GM18502 (cell line): ENCODE measurements around the gene MCM5.

Experiments
- ATAC-seq: cut with Tn5 transposase; IDR thresholded peaks from one replicate; pipeline ENCODE4 v1.9.1; 2021; ENCODE audit warnings: mild to moderate bottlenecking; ENCODE audit not compliant: unreplicated experiment, poor library complexity

The MCM5 gene

DNA sequence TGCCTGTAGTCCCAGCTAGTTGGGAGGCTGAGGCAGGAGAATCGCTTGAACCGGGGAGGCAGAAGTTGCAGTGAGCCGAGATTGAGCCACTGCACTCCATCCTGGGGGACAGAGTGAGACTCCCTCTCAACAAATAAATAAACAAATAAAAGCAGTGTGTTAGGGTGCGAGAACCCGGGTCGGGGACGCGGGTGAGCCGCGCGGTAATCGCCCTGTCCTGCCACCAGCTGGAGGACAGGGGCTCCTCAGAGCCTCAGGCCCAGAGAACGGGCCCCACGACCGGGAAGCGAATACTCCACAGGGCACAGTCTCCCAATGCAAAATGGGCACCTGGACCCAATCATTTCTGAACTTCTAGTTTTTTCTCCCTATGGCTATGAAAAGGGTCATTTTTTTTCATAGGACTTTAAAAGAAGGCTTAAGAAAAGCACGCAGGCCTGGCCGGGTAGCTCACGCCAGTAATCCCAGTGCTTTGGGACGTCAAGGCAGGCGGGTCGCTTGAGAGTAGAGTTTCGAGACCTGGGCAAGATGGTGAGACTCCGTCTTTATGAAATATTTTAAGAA lies 744 bp upstream of the MCM5 start:
- no peak for ATAC-seq

DNA sequence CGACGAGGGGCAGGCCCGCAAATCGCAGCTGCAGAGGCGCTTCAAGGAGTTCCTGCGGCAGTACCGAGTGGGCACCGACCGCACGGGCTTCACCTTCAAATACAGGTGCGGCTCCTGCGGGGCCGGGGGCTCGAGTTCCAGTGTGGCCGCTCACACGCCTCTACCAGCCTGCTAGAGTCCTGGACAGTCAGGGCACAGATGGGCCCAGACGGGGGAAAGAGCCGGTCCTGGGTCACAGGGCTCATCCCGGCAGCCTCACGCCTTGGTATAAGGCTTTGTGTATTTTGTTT lies 506 bp downstream of the MCM5 start:
- peak; percentile 3 for ATAC-seq

DNA sequence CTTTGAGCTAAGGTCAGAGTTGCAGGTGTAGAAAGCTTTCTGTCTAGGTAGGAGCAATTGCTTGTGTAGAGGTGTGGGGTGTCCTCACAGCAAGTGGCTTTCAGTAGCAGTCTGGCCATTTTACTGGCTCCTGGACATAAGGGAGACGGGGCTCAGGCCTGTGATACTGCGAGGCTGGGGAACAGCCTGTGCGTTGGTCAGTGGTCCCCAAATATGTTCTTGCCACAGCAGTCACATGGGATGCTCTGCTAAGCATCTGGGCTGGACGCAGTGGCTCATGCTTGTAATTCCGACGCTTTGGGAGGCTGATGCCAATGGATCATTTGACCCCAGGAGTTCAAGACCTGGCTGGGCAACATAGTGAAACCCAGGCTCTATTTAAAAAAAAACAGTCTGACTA lies 1.9 kb downstream of the MCM5 start:
- ATAC-seq = no peak

DNA sequence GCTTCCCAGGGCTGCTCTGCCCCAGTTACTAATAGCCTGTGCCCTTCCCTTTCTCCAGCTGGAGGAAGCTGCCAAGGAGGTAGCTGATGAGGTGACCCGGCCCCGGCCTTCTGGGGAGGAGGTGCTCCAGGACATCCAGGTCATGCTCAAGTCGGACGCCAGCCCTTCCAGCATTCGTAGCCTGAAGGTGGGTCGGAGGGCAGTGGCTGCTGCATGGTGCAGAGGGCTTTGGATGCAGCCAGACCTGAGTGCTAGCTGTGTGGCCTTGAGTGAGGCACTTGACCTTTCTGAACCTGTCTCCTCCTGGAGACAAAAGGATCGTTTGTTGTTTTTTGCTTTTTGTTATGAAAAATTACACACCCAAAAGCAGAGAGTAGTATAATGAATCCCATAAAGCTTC lies 3.4 kb downstream of the MCM5 start:
- ATAC-seq = no peak

DNA sequence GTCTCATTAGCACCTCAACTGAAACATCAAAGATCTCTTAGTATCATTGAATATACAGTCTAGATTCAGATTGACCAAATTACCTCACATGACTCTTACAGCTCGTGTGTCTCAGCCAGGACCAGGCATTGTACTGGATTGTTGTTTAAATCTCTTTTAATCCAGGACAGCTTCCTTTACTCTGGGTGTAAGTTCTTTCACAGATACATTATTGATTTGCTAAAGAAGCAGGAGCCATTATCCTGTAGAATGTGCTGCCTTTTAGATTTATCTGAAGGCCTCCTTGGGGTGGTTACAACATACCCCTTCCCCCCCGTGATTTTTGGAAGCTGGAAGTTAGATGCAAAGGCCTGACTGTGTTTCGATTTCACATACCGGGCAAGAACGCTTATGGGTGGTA lies 4.2 kb downstream of the MCM5 start:
- ATAC-seq = no peak

DNA sequence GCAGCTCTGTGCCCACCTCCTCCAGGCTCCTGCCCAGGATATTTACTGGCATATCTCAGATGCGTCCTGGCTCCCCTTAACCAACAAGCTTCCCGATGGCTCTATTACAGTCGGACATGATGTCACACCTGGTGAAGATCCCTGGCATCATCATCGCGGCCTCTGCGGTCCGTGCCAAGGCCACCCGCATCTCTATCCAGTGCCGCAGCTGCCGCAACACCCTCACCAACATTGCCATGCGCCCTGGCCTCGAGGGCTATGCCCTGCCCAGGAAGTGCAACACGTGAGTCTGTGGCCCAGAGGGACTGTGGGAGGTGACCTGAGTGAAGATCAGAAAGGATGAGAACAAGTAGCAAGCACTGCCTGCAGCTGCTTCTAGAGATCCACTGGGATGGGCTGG lies 6.5 kb downstream of the MCM5 start:
- no peak for ATAC-seq

DNA sequence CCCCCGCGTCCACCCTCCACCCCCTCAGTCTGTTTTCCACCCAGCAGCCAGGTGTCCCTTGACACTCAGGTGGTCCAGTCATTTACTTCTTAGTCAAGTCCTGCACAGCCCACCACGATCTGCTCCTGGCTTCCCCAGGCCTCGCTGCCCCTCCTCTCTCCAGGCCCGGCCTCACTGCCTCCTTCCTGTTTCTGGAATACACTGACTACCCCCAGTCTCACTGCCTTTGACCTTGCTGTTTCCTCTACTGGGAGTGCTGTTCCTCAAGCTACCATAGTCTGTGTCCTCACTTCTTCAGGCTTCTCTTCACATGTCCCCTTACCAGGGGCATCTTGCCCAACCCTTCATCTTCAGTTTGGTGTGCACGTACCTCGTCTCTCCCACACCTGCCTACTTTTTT lies 7.4 kb downstream of the MCM5 start:
- no peak for ATAC-seq

DNA sequence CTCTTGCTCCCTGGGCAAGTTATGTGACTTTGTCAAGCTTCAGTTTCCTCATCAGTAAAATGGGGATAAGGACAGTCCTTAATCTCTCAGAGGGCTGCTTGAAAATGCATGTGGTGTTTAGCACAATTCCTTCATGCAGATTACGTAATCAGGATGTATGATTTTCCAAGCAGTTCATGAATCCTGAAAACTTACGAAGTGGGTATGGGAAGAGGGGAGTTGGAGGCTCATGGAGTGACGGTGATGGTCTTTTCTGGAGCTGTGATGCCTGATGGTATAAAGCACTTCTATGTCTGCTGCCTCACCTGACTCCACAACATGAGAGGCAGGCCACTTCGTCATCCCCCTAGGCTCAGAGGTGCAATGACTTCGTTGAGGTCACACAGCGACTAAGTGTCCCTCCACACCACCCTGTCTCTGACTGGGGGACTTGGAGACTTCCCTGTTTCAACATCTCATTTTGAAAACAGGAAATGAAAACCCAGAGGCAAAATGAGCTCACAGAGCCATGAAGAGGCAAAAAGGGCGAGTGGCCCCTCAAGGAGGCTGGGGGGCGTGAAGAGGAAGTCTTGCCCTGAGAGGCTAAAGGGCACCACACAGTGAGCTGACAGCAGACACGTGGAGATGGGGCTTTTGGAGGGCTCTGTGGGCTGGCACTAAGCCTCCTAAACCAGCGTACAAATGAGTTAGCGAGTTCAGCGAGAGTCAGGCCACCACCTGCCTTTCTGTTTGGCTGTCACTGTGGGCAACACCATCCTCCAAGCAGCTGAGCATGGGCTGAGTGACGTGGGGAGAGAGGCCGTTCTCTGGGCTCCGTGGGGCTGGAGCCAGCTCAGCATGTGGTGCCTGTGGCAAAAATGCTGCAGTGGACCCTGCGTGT lies 10.1 kb downstream of the MCM5 start:
- ATAC-seq = peak; percentile 65

DNA sequence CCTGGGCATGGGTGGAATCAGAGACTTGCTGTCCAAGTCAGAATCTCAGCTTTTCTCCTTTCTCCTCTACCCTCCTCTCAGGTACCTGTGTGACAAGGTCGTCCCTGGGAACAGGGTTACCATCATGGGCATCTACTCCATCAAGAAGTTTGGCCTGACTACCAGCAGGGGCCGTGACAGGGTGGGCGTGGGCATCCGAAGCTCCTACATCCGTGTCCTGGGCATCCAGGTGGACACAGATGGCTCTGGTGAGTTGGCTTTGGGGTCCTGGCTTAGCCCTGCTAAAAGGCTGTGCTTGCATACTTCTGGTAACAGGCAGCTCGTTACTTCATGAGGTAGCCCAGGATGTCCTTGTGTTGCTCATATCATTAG lies 10.7 kb downstream of the MCM5 start:
- peak; percentile 10 for ATAC-seq

DNA sequence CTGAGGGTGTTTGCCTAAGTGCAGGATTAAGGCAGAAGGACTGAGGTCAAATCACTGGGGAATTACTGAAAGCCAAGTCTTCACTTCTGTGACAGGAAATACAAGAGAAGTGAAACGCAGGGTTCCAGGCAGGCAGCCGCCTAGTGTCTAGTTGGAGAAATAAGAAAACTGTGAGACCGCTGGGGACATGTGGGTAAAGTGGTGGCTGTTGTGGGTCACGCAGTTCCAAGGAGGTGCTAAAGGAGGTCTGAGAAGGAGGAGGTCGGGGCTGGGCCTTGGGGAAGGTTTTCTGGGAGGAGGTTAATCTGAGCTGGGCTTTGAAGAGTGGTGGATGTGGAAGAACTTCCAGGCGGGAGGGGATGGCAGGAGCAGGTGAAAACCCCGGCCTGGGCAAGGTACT lies 11.2 kb downstream of the MCM5 start:
- ATAC-seq = no peak

DNA sequence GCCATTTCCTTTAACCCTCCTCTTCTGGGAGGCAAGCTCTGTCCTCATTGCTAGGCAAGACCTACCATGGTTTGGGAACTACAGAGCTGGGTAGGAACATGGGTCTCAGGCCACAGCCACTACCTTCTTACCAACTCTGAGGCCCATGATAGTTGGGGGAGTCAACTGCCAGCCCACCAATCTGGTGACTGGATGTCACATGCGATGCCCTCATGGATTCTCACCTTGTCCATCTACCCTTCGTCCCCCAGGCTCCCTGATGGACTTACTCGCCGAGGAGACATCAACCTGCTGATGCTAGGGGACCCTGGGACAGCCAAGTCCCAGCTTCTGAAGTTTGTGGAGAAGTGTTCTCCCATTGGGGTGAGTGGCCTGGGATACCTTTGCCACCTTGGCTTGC lies 13.7 kb downstream of the MCM5 start:
- no peak for ATAC-seq

DNA sequence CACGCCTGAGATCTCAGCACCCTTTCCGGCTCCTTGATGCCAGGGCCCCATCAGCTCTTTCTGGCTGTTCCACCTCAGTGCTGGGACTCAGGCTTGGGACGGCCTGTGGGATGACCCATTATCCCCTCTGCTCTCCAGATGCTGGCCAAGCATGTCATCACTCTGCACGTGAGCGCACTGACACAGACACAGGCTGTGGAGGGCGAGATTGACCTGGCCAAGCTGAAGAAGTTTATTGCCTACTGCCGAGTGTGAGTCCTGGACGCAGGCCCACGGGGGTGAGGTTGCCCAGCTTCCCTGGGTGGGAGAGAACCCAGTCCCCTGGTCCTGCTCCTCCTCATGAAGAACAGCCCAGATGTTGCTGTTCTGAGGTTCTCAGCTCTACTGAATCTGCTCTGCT lies 17.7 kb downstream of the MCM5 start:
- no peak for ATAC-seq

DNA sequence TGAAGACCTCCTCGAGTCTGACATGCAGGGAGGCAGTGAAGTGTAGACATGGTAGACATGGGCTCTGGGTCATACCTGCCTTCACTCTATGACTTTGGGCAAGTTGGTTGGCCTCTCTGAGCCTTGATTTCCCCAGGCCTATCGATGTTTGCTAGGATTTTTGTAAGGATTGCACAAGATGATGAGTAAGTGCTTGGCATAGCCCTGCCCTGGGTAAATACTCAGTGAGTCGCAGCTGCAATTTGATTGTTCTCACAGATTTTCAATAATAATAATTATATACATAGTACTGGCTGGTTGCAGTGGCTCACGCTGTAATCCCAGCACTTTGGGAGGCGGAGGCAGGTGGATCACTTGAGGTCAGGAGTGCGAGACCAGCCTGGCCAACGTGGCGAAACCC lies 18.1 kb downstream of the MCM5 start:
- ATAC-seq = no peak

DNA sequence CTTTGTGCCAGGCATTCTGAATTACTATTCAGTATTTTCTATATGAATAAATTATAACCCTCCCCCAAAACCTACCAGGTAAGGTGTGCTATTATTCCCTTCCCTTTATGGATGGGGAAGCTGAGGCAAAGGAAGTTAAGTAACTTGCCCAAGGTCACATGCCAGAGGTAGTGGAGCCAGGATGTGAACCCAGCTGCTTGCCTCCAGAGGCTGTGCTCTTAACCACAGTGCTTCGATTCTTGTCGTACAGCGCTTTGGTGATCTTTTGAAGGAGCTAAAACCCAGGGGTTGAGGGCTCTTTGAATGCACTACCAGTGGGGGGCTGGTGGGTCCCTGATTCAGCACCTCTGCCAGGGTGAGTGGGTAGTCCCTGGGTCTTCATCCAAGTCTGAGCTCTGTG lies 18.8 kb downstream of the MCM5 start:
- no peak for ATAC-seq

DNA sequence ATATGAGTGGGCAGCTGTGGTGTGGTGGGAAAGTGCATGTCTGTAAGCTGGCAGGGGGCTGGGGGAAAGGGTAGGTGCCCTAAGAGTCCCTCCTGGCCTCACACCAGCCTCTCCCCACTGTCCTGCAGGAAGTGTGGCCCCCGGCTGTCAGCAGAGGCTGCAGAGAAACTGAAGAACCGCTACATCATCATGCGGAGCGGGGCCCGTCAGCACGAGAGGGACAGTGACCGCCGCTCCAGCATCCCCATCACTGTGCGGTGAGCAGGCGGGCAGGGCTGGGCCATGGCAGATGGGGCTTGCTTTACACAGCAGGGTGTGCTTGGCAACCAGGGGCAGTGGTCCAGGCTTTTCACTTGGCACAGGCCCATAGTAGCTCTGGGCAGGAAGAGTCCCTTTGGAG lies 19.8 kb downstream of the MCM5 start:
- ATAC-seq = no peak

DNA sequence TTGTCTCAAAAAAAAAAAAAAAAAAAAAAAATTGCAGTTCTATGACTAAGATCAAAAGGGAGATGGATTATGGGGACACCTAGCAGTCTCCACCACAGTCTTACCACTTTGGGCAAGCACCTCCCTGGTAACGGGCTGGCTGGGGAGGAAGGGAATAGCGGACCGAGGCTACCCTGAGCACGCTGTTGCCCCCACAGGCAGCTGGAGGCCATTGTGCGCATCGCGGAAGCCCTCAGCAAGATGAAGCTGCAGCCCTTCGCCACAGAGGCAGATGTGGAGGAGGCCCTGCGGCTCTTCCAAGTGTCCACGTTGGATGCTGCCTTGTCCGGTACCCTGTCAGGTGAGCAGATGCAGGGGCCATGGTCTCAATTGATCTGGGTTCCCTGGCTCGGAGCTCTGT lies 21.2 kb downstream of the MCM5 start:
- ATAC-seq = no peak

DNA sequence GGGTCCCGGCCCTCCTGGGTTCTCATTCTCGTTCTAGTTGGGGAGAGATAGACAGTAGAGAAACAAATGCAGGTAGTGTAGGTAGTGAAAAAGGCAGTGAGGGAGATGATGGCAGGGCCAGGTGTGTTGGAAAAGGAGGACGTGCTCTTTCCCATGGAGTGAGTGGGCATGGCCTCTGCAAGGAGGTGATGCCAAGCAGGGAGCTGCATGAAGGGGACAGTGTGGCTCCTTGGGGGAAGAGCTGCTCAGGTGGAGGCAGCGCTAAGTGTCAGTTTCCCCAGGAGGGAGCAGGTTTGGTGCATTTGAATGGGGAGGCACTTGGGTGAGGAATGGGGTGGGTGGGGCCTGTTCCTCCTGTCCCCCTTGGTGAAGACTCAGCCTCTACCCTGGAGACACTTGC lies 22.2 kb downstream of the MCM5 start:
- no peak for ATAC-seq

DNA sequence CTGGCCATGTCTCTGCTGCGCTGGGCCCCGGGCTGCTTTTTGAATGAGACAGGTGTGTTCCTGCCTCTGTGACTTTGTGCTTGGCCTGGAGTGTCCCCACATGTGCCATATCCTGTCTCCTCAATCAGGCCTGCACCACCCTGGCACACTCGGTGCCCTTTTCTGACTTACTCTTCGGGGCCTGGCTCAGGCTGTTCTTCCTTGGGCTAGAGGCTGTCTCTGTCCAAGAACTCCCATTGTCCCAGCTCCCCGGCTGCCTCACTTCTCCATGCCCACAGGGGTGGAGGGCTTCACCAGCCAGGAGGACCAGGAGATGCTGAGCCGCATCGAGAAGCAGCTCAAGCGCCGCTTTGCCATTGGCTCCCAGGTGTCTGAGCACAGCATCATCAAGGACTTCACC lies 23.0 kb downstream of the MCM5 start:
- ATAC-seq = no peak

DNA sequence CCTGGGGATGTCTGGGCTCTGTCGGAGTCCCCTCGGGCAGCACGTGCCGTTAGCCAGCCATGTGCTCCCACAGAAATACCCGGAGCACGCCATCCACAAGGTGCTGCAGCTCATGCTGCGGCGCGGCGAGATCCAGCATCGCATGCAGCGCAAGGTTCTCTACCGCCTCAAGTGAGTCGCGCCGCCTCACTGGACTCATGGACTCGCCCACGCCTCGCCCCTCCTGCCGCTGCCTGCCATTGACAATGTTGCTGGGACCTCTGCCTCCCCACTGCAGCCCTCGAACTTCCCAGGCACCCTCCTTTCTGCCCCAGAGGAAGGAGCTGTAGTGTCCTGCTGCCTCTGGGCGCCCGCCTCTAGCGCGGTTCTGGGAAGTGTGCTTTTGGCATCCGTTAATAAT lies 24.1 kb downstream of the MCM5 start:
- no peak for ATAC-seq

DNA sequence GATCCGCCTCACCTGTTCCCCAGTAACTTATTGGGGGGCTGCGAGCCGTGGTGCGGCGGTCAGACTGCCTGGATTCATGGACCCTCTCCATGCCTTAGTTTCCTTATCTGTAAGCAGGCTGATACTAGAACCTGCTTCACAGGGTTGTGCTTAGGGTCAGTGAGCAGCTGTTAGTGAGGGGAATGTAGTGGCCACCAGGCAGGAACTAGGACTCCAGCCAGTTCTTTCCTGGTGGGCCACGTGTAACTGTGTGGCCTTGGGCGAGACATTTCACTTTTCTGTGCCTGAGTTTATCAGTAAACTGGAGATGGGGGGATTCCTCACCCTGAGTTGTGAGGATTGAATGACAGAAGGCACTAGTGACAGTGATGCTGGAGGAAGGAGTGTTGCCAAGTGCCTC lies 24.8 kb downstream of the MCM5 start:
- ATAC-seq = no peak

DNA sequence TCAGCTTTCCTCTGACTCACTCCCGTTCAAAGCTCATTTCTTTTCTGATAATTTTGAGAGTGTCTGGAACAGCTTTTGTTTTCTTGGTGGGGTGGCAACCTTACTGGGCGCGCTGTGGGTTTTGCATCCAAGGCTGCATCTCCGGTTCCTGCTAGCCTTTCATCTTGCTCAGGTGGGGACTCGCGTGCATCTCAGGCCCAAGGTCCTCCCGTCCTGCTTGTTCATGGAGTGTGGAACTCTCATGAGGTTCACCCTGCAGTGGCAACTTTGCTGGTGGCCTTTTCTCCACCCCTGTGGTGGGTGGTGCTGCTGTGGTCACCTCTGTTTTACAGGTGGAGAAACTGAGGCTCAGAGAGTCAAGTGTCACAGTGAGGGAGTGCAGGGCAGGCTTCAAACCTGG lies 25.6 kb downstream of the MCM5 start:
- no peak for ATAC-seq

DNA sequence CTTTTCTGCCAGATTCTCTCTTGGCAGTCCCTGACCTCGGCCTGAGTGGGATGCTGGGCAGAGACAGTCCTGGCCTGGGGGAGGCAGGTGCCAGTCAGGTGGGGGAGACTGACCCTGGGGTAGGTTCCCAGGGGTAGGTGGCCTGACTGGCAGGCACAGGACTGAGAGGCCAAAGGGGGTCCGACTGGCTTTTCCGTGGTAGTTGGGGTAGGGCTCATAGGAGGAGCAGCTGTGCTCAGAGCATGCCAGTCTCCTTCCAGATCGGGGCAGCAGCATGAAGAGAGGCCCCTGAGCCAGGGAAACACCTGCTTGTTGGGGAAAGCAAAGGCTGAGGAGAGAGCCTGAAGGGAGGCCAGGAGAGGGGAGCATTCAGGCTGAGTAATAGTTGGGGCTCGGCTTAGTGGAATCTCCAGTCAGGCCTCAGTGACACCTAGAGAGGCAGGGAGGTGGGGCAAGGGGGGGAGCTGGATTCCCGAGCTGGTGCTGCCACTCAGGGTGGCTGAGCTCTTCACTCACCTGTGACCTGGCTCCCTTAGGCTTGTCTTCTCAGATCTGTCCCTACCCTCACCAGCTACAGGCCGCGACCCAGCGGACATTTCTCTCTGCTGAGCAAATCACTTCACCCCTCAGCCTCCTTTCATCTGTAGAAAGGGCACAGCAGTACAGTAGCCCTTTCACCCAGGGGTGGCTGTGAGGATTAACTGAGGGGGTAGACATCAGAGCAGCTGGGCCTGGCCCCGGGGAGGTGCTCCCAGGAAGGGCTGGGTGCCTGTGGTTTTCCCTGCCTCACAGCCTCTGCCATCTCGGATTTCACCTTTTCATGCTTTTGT lies 26.2 kb downstream of the MCM5 start:
- no peak for ATAC-seq
